ENCODE measurements around the gene TMEM266.

DNA sequence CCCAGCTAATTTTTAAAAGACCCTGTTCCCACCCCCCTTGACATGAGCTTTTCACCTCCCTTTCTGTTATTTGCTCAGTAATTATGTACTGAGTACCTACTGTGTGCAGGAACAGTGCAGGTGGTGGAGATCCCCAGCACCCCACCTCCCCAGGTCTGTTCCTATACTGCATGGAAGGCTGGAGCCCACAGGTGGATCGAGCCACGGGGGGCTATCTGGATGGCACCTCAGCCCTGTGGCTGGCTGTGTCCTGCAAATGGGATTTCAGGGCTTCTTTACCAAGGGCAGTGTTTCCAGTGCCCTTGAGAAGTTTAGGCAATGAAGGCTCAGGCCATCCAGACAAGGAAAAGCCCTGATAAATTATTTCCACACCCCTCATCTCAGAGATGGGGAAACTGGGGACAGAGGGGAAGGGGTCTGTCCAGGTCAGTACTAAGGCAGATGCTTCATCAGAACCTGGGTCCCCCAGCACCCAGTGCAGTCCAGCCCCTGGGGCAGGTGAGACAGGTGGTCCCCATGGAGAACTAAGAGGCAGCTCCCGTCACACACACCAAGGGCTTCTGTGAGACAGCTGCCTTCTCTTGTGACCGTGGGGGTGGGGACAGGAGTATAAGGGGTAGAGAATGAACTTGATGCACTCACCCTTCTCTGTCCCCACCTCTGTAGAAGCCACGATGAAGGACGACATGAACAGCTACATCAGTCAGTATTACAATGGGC lies 141.9 kb downstream of the TMEM266 start:
- TF ChIP-seq, protein P1, sequence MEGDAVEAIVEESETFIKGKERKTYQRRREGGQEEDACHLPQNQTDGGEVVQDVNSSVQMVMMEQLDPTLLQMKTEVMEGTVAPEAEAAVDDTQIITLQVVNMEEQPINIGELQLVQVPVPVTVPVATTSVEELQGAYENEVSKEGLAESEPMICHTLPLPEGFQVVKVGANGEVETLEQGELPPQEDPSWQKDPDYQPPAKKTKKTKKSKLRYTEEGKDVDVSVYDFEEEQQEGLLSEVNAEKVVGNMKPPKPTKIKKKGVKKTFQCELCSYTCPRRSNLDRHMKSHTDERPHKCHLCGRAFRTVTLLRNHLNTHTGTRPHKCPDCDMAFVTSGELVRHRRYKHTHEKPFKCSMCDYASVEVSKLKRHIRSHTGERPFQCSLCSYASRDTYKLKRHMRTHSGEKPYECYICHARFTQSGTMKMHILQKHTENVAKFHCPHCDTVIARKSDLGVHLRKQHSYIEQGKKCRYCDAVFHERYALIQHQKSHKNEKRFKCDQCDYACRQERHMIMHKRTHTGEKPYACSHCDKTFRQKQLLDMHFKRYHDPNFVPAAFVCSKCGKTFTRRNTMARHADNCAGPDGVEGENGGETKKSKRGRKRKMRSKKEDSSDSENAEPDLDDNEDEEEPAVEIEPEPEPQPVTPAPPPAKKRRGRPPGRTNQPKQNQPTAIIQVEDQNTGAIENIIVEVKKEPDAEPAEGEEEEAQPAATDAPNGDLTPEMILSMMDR (IDR thresholded peaks at IDR 0.05) = no peak
- no peak for TF ChIP-seq POLR2A (IDR thresholded peaks at IDR 0.05)

Data from lower leg skin (tissue), 3 donors.